SH-SY5Y (cell line): Measurements from ENCODE around the gene PKP3.

Experiments
- GATA2 ChIP-seq: IDR thresholded peaks from 2 replicates; pipeline ENCODE4 v1.6.1; 2011; ENCODE audit warnings: mild to moderate bottlenecking, low read depth, low read length
- GATA3 ChIP-seq: IDR thresholded peaks from 2 replicates; pipeline ENCODE4 v1.6.1; 2011; ENCODE audit warnings: low read depth, mild to moderate bottlenecking, low read length, moderate library complexity

DNA sequence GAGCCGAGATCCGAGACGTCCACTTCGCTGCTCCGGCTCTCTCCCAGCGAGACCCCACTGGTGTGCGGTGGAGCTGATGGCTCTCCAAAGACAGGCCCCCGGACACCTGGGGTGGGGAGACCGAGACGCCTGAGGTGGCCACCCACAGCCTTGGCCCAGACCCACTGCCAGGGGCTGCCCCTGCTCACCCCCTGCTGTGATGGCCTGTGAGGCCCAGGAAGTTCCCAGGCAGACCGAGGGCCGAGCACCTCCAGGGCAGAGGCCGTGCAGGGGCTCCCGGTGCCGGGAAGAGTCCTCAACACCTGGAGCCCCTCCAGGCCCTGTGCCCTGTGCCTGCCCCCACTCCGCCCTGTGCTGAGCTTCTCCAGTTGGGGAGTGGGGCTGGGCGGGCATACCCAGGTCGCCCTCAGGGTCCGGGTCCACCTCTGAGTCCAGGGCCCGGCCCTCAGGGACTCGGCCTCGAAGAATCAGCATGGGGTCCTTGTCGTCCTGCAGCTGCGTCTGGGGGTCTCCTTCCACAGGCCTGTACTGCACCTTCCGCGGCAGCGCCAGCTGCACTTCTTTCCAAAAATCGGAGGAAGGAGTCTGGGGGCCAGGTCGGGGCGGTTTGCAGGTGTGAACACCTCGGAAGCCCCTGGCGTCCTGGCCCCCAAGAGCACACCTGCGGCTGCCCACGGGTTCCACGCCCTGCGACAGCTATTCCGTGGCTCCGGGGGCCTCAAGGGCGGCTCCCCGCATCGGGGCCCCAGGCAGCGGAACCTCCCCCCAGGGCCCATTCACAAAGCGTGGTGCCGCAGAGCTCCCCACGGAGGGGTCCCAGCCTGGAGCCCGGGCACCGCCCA lies 12.2 kb downstream of the PKP3 start:
- no peak for TF ChIP-seq GATA2
- TF ChIP-seq GATA3, result no peak
